NCI-H2107 (cell line): Measurements from ENCODE around the gene NMNAT3.
"Not testable (repeated sequence)": the region's sequence is repeated elsewhere in the genome, so short reads cannot be mapped to it uniquely, and the experiment has no call there.

ENCODE experiments used
- DNase-seq: peaks from one replicate; lab custom pipeline; 2025; lab: John Stamatoyannopoulos, UW

The NMNAT3 gene

GRCh38 chr3:139636511-139636910 lies 41.3 kb downstream of the NMNAT3 start:
- DNase-seq, result no peak

DNA sequence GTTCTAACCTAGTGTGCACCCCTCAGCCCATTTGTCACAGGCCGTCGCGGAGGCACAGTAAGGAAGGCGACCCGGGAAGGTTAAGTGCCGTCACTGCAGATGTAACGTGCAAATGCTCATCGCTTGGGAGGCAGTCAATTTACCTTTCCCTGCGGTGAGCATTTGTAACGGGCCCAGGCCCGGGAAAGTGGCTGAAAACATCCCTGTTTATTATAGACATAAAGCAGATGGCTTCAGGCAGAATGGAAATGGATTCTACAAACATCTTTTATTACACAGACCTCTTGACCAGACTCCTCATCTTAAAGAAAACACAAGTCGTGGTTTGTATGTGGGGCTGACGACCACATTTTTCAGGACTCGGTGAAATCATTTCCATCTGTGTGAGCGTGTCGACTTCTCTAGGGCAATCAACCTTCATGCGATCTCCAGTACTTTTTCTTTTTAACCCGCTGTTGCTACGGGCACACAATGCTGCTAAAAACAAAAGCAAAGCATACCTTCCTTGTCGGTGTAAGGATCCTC lies 43.6 kb downstream of the NMNAT3 start:
- DNase-seq, result no peak

GRCh38 chr3:139633511-139633910 lies 44.3 kb downstream of the NMNAT3 start:
- no peak for DNase-seq

- DNase-seq, result no peak
These were observed 47.2 kb downstream of the NMNAT3 start for GRCh38 chr3:139630542-139630941.

GRCh38 chr3:139629033-139629432 lies 48.7 kb downstream of the NMNAT3 start:
- DNase-seq, result no peak

DNA sequence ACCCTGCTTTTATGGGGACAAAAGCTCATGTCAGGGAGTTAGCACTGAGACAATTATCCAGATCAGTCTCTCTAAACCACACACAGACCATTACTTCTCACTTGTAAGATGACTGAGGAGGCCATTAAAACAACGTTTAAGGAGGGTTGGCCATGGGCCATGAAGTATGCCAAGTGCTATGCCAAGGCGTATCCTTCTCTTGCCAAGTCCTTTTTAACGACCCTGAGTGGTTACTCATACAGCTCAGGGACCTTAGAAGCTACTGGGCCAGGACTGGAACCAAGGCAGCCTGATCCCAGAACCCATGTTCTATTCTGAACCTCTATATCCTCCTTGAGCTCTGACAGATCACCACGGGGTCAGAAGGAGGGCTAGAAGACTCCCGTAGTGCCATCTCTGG lies 50.0 kb downstream of the NMNAT3 start:
- no peak for DNase-seq

DNA sequence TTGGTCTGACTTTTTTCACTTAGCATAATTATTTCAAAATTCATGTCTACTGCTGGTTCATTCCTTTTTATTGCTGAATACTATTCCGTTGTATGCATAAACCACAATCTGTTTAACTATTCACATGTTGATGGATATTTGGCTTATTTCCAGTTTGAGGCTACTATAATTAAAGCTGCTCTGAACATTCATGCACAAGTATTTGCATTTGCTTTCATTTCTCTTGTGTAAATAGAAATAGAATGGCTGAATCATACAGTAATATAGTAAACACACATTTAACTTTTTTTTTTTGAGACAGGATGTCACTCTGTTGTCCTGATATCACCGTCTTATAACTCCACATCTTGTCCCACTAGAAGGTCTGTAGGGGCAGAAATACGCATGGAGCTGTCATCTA lies 57.3 kb downstream of the NMNAT3 start:
- no peak for DNase-seq

DNA sequence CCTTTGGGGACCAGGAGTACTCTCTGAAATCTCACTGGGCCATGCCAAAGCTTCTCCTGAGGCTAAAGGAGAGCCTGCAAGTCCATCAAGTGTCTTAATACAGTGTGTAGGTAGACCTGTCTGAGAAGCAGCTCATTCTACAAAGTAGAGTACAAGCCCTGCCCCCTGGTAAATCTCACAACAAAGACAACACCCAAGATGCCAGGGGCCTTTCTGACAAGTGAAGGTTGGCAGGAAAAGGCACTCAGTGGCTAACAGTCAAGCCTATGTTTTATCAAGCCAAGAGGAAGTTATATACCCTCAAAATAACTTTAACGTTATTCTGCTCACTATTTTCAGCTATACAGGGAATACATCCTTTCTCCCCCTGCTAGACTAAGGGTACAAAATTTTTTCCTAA lies 58.3 kb downstream of the NMNAT3 start:
- no peak for DNase-seq

DNA sequence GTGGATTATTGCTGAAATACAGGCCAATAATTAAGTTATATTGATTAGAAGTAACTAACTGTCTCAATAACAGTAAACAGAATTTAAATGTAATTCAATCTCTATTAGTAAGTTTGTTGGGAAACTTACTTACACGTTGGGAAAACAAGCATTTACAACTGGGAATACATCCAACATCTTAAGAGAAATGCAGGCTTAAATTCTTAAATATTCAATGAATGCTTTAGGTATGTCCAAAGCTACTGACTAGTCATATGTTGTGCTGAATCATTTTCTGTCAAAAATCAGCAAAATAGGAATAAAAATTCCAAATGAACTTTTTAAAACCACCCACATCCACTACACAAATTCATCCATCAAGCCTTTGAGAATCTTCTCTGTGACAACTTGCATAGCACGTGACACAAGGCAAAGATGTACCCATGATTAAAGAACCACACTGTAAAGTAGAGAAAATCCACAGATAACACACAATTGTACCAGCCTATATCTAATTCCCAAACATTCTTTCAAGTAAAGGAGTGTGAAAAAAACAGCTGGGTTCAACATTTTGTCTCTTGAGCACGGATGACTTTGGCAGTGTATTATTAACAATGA lies 60.0 kb downstream of the NMNAT3 start:
- no peak for DNase-seq

GRCh38 chr3:139611528-139611927 lies 66.2 kb downstream of the NMNAT3 start:
- no peak for DNase-seq

- DNase-seq, result no peak
These were observed 66.9 kb downstream of the NMNAT3 start for GRCh38 chr3:139610886-139611285.

DNA sequence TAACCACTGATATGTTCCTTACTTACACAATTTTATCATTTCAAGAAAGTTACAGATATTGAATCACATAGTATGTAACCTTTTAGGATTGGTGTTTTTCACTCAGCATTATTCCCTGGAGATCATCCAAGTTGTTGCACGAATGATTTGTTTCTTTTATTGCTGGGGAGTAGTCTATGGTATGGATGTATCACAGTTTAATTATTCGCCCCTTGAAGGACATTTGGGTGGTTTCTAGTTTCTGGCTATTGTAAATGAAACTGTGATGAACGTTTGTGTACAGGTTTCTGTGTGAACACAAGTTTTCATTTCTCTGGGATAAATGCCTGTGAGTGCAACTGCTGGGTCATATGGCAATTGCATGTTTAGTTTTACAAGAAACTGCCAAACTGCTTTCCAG lies 68.8 kb downstream of the NMNAT3 start:
- no peak for DNase-seq

- DNase-seq, result no peak
These were observed 69.7 kb downstream of the NMNAT3 start for GRCh38 chr3:139608108-139608380.

DNA sequence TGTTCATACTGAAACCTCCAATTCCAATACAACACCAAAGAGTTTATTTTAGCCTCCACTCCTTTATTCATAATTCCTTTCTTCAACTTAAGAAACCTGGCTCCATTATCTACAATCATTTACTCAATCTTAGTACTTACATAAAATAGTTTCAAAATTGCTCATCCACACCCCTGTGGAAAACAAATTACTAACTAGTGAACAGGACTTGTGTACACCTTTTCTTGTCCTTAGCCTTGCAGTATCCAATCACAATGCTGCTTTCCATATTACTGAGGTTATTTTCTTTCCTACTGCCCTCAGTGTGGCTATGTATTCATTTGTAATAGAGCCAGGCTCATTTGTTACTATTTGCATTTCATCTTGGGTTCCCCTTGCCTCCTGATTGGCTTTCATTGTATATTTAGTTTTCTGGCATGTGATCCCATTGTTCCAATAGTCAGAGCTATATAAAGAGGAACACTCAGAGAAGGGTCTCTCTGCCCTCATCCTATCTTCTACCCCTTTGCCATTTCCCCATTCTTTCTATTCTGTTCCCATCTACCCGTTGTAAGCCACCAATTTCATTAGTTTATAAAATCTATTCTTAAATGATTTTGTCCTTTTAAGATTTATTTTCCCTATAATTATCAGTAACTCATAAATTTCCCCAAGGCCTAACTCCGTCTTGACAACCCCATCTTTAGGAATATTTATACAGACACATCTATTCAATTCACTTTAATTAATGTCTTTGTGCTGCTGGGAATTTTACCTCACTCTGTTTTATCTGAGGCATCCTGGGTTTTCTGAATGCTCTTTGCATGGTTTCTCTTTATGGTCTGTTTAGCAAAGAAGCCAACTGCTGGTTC lies 70.3 kb downstream of the NMNAT3 start:
- DNase-seq, result no peak

GRCh38 chr3:139602003-139602402 lies 75.8 kb downstream of the NMNAT3 start:
- no peak for DNase-seq

DNA sequence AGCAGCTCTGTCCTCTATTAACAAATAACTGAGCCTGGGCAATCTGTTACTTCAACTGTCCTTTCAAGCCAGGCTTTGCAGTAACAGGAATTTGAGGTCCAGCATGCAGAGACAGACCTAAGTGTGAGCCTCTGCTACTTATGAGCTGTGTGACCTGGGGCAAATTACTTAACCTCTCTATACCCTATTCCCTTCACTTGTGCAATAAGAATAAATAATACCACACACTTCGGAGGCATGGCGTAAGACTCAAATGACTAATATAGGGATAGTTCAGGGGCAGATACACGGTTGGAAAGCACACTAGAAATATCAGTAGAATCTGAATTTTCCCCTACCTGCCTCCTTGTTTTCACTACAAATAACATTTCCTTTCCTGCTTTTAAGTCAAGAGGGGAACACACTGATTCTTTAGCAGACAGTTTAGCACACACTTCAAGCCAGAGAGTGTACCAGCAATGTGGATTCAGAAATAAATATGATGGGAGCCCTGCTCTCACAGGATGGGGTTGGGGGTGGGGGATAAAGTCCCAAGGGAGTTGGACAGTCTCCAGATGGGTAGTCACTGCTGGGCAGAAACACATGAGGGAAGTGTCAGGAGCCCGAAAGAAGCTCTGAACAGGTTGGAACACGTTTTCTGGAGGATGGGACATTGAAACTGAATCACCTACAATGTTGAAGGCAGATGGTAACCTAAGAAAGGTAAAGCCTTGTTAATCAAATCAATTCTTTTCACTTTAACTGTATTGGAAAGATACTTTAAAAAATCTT lies 76.4 kb downstream of the NMNAT3 start:
- DNase-seq, result no peak

DNA sequence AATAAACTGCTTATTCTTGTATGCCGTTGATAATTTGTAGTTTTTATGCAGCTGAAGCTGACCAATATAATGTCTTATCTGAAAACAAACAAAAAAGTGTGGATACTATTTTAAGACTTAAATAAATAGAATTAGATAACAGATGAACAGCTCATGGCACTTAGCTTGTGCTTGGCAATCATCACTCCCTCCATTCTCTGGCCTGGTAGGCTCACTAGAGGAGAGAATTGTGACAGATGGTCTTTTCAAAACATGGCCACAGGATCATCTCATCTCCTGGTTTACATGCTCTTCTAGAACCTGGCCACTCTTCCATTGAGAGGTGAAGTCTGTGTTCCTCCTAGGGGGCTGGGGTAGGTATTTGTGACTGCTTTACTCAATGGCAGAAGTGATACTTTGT lies 79.8 kb downstream of the NMNAT3 start:
- no peak for DNase-seq

DNA sequence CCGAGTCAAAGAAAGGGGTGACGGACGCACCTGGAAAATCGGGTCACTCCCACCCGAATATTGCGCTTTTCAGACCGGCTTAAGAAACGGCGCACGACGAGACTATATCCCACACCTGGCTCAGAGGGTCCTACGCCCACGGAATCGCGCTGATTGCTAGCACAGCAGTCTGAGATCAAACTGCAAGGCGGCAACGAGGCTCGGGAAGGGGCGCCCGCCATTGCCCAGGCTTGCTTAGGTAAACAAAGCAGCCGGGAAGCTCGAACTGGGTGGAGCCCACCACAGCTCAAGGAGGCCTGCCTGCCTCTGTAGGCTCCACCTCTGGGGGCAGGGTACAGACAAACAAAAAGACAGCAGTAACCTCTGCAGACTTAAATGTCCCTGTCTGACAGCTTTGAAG lies 86.6 kb downstream of the NMNAT3 start:
- not testable (repeated sequence) for DNase-seq

DNA sequence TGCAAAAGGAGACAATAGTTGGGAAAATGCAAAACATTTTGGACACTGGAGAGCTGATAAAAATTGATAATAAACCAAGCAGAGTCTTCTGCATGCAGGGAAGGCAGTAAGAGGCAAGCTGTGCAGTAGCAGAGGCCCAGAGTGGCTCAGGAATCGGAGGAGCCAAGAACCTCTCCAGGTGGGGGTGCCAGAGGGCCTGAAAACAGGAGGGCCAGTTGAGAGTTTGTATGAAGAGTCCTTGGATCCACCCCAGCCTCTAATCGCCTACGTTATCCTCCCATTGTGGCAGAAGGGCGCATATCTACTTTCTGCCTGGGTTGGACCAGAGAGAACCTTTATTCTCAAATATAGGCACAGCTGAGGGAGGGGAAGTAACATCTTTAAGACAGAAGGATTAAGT lies 89.3 kb downstream of the NMNAT3 start:
- peak; percentile 82 for DNase-seq

- DNase-seq, result no peak
These were observed 90.0 kb downstream of the NMNAT3 start for GRCh38 chr3:139587797-139588196.

- DNase-seq, result no peak
These were observed 91.3 kb downstream of the NMNAT3 start for GRCh38 chr3:139586420-139587017.

DNA sequence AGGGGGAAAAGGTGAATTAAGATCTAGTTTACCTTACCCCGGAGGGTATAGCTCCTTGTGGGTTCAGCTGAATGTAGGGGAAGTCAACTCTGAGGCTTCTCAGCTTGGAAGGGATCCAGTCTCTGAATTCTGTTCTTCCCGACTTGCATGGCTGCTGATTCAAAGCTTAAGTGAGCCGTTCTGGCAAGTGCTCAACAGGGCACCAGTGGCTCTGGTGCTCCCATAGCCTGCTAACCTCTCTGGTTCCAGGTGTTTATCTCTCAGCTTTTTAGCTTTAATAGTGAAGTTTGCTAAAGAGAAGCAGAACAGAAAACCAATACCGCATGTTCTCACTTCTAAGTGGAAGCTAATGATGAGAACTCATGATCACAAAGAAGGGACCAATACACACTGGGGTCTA lies 92.0 kb downstream of the NMNAT3 start:
- no peak for DNase-seq

- not testable (repeated sequence) for DNase-seq
These were observed 94.1 kb downstream of the NMNAT3 start for GRCh38 chr3:139583651-139584050.
